GM12892 (cell line): Measurements from ENCODE around the gene TOM1L1.

Source experiments
- POLR2A ChIP-seq: IDR thresholded peaks from 2 replicates; pipeline ENCODE4 v1.6.1; 2011; ENCODE audit warnings: low read depth, low read length, control low read depth
- POLR2AphosphoS5 ChIP-seq: IDR thresholded peaks from 2 replicates; pipeline ENCODE4 v1.6.1; 2011; ENCODE audit warnings: low read depth, low read length, control low read depth
- TAF1 ChIP-seq: IDR thresholded peaks from 2 replicates; pipeline ENCODE4 v1.6.1; 2011; ENCODE audit warnings: low read depth, mild to moderate bottlenecking, control low read depth, low read length, borderline replicate concordance

- TF ChIP-seq POLR2A (peak; percentile 95), POLR2AphosphoS5 (peak; percentile 96), TAF1 (peak; percentile 24; the same call in 1 of the 2 replicates)
Observed at GRCh38 chr17:54968262-54968987, 67.8 kb downstream of the TOM1L1 start, which contains the start of the genes COX11 and STXBP4.
